Fibroblast of lung (primary cell): ENCODE data around the gene GRWD1. TPM values are rescaled to one million over a fixed set of nuclear protein-coding genes. Genes with fewer than 3 reads are reported as not detected.

ENCODE experiments used
- DNase-seq, 2 donors: peaks; one replicate each; pipeline versions ENCODE4 v3.0.0 to v3.0.0-alpha.2; 2010; ENCODE audit warnings: low read depth in 2 of 2
- H2AFZ ChIP-seq: 2 replicates; pipeline ENCODE4 v1.5.1; 2012; ENCODE audit warnings: low read length, control low read depth, inconsistent platforms
- H3K27ac ChIP-seq: 2 replicates; pipeline ENCODE4 v1.5.1; 2011; ENCODE audit warnings: low read length, control low read depth; ENCODE audit not compliant: insufficient read depth
- H3K27me3 ChIP-seq: 2 replicates; pipeline ENCODE4 v1.5.1; 2011; ENCODE audit warnings: mild to moderate bottlenecking, low read length; ENCODE audit not compliant: control insufficient read depth, insufficient read depth
- H3K36me3 ChIP-seq: 2 replicates; pipeline ENCODE4 v1.5.1; 2011; ENCODE audit warnings: low read length; ENCODE audit not compliant: control insufficient read depth, insufficient read depth
- H3K4me1 ChIP-seq: 2 replicates; pipeline ENCODE4 v1.5.1; 2011; ENCODE audit warnings: low read length; ENCODE audit not compliant: control insufficient read depth, insufficient read depth; ENCODE audit errors: extremely low read depth
- H3K4me2 ChIP-seq: 2 replicates; pipeline ENCODE4 v1.5.1; 2011; ENCODE audit warnings: low read length, control low read depth; ENCODE audit not compliant: insufficient read depth; ENCODE audit errors: extremely low read depth
- H3K4me3 ChIP-seq, 4 experiments: fragments of 200-600 bp in 1 of 4; sonication (generic) in 1 of 4; replicated peaks in 1 of 4; 2 replicates each; pipeline ENCODE4 v1.5.1; 2011 to 2016; ENCODE audit warnings: low read length in 4 of 4, low read depth in 3 of 4, mild to moderate bottlenecking in 3 of 4, control low read depth in 2 of 4, inconsistent platforms in 1 of 4, mixed read lengths in 1 of 4; ENCODE audit not compliant: insufficient read depth in 1 of 4; ENCODE audit errors: control extremely low read depth in 1 of 4
- H3K79me2 ChIP-seq: 2 replicates; pipeline ENCODE4 v1.5.1; 2012; ENCODE audit warnings: mild to moderate bottlenecking, low read length, inconsistent platforms; ENCODE audit not compliant: control insufficient read depth, insufficient read depth
- H3K9ac ChIP-seq: 2 replicates; pipeline ENCODE4 v1.5.1; 2011; ENCODE audit warnings: mild to moderate bottlenecking, low read length, control low read depth; ENCODE audit not compliant: insufficient read depth
- H3K9me3 ChIP-seq: 2 replicates; pipeline ENCODE4 v1.5.1; 2012; ENCODE audit warnings: low read depth, low read length; ENCODE audit not compliant: control insufficient read depth, insufficient read depth
- H4K20me1 ChIP-seq: 2 replicates; pipeline ENCODE4 v1.5.1; 2011; ENCODE audit warnings: low read length; ENCODE audit not compliant: control insufficient read depth, insufficient read depth; ENCODE audit errors: extremely low read depth
- CTCF ChIP-seq, 2 donors: IDR thresholded peaks in 1 of 2; conservative IDR thresholded peaks in 1 of 2; 1 replicate in 1 of 2; 2 replicates in 1 of 2; pipeline ENCODE4 v1.5.1; 2011 to 2012; ENCODE audit warnings: low read length in 2 of 2, control low read depth in 1 of 2, inconsistent platforms in 1 of 2, low read depth in 1 of 2, mild to moderate bottlenecking in 1 of 2
- EZH2 ChIP-seq: IDR thresholded peaks from 2 replicates; pipeline ENCODE4 v1.5.1; 2012; ENCODE audit warnings: low read length, control low read depth, mild to moderate bottlenecking; ENCODE audit errors: missing control alignments
- polyA plus RNA-seq, 2 donors: library from polyadenylated mRNA; depleted of rRNA in 1 of 2; stranded (reverse) in 1 of 2; unstranded in 1 of 2; fragments of >200 nt; gene quantifications; 2 replicates each; pipeline ENCODE4 v1.2.1, GENCODE V29; 2011 to 2012; ENCODE audit warnings: missing spikeins in 1 of 2
- total RNA-seq: library from RNA; depleted of rRNA; stranded (reverse); fragments of >200 nt; gene quantifications from 2 replicates; pipeline ENCODE4 v1.2.1, GENCODE V29; 2014

Gene GRWD1
- total and polyA plus RNA-seq, 2 donors (not counting 1 experiment from before 2014, with no cell fraction given) = 9.1 to 14.7 TPM

- H3K79me2 ChIP-seq = no peaks in the 10 kb centered on the region
- TF ChIP-seq EZH2 = peak; percentile 94
- no peak for TF ChIP-seq CTCF (conservative IDR thresholded peaks at IDR 0.05 in 1 of 2, IDR thresholded peaks at IDR 0.05 in 1 of 2; ENCODE audit: low read depth in 1 of 2, low read length in 2 of 2)
- no peaks in the 10 kb centered on the region for H3K36me3 ChIP-seq
- H3K9ac ChIP-seq = no peak overlapping the region
- no peaks in the 10 kb centered on the region for H3K9me3 ChIP-seq
- H3K4me1 ChIP-seq = no peaks in the 10 kb centered on the region
- H3K27ac ChIP-seq = no peak overlapping the region
- H4K20me1 ChIP-seq = no peaks in the 10 kb centered on the region
- H3K27me3 ChIP-seq = peaks cover 30% of the 10 kb centered on the region
- H2AFZ ChIP-seq = no peak overlapping the region
- no peak overlapping the region for H3K4me3 ChIP-seq
- H3K4me2 ChIP-seq = no peak overlapping the region
- no peak for DNase-seq
These were observed 52.2 kb downstream of the GRWD1 start for GRCh38 chr19:48497728-48498594.

GRCh38 chr19:48498595-48499311 is 53.0 kb downstream of the GRWD1 start:
- Histone ChIP-seq H3K36me3 (no peaks in the 10 kb centered on the region), H3K4me1 (no peaks in the 10 kb centered on the region), H3K79me2 (no peaks in the 10 kb centered on the region), H3K27ac (no peak overlapping the region), H3K4me3 (no peak overlapping the region), H3K4me2 (no peak overlapping the region), H4K20me1 (no peaks in the 10 kb centered on the region), H3K9me3 (no peaks in the 10 kb centered on the region), H3K9ac (no peak overlapping the region), H2AFZ (no peak overlapping the region), H3K27me3 (peaks cover 30% of the 10 kb centered on the region)
- DNase-seq = no peak
- peak; percentile 59 for TF ChIP-seq EZH2
- no peak for TF ChIP-seq CTCF (conservative IDR thresholded peaks at IDR 0.05 in 1 of 2, IDR thresholded peaks at IDR 0.05 in 1 of 2; ENCODE audit: low read depth in 1 of 2, low read length in 2 of 2)

GRCh38 chr19:48499316-48500090 is 53.7 kb downstream of the GRWD1 start:
- TF ChIP-seq EZH2 = no peak
- no peak for TF ChIP-seq CTCF (conservative IDR thresholded peaks at IDR 0.05 in 1 of 2, IDR thresholded peaks at IDR 0.05 in 1 of 2; ENCODE audit: low read depth in 1 of 2, low read length in 2 of 2)
- no peaks in the 10 kb centered on the region for H3K36me3 ChIP-seq
- no peak overlapping the region for H3K4me2 ChIP-seq
- no peaks in the 10 kb centered on the region for H3K9me3 ChIP-seq
- H3K4me3 ChIP-seq = no peak overlapping the region
- peaks cover 29% of the 10 kb centered on the region for H3K27me3 ChIP-seq
- H2AFZ ChIP-seq = no peak overlapping the region
- H3K79me2 ChIP-seq = no peaks in the 10 kb centered on the region
- no peak overlapping the region for H3K9ac ChIP-seq
- no peaks in the 10 kb centered on the region for H4K20me1 ChIP-seq
- H3K4me1 ChIP-seq = no peaks in the 10 kb centered on the region
- no peak for DNase-seq
- H3K27ac ChIP-seq = no peak overlapping the region
